SK-N-MC (cell line): Measurements from ENCODE around the gene ZNF462.

Experiments used
- DNase-seq: peaks from one replicate; pipeline ENCODE4 v3.0.0-alpha.2; 2011; ENCODE audit warnings: low read depth, low spot score
- H3K27ac ChIP-seq: fragments of 200-600 bp; sonication (generic); 2 replicates; pipeline ENCODE4 v1.5.1; 2016; ENCODE audit warnings: mixed run types
- H3K36me3 ChIP-seq: fragments of 200-600 bp; sonication (generic); 2 replicates; pipeline ENCODE4 v1.6.1; 2017; ENCODE audit warnings: antibody characterized with exemption, low read length, mixed read lengths; ENCODE audit not compliant: insufficient read depth
- H3K4me3 ChIP-seq: fragments of 200-600 bp; sonication (generic); 2 replicates; pipeline ENCODE4 v1.5.1; 2016
- H3K9ac ChIP-seq: fragments of 200-600 bp; sonication (generic); 2 replicates; pipeline ENCODE4 v1.8.0; 2017; ENCODE audit warnings: mixed run types, mixed read lengths; ENCODE audit not compliant: insufficient read length
- H3K9me3 ChIP-seq: fragments of 200-600 bp; sonication (generic); 2 replicates; pipeline ENCODE4 v1.6.1; 2017; ENCODE audit warnings: low read depth, mild to moderate bottlenecking, antibody characterized with exemption, low read length, moderate library complexity, mixed read lengths
- EZH2 ChIP-seq: fragments of 200-600 bp; sonication (generic); IDR thresholded peaks from one replicate; pipeline ENCODE4 v1.6.1; 2017; ENCODE audit warnings: antibody characterized with exemption
- FOXP2 ChIP-seq: optimal IDR thresholded peaks from 2 replicates; pipeline ENCODE3; 2011; ENCODE audit warnings: mild to moderate bottlenecking, moderate library complexity; ENCODE audit not compliant: insufficient read depth; ENCODE audit errors: extremely low read length, control extremely low read depth
- POLR2AphosphoS5 ChIP-seq: IDR thresholded peaks from 2 replicates; pipeline ENCODE4 v1.6.1; 2012; ENCODE audit warnings: mild to moderate bottlenecking, low read depth, low read length, borderline replicate concordance

The ZNF462 gene

GRCh38 chr9:106962122-106962521 is 99.2 kb downstream of the ZNF462 start:
- no peak overlapping the region for H3K4me3 ChIP-seq
- H3K36me3 ChIP-seq, result no peaks in the 10 kb centered on the region
- no peak for TF ChIP-seq POLR2AphosphoS5
- TF ChIP-seq FOXP2, result no peak
- no peak for TF ChIP-seq EZH2
- H3K9ac ChIP-seq, result no peak overlapping the region
- H3K27ac ChIP-seq, result no peak overlapping the region
- no peaks in the 10 kb centered on the region for H3K9me3 ChIP-seq
- no peak for DNase-seq

GRCh38 chr9:106962615-106963363 is 99.8 kb downstream of the ZNF462 start:
- TF ChIP-seq POLR2AphosphoS5, result no peak
- no peak for TF ChIP-seq FOXP2
- no peak for TF ChIP-seq EZH2
- Histone ChIP-seq H3K27ac (no peak overlapping the region), H3K4me3 (no peak overlapping the region), H3K36me3 (no peaks in the 10 kb centered on the region), H3K9me3 (no peaks in the 10 kb centered on the region), H3K9ac (no peak overlapping the region)
- no peak for DNase-seq

- DNase-seq, result no peak
- Histone ChIP-seq H3K27ac (no peak overlapping the region), H3K4me3 (no peak overlapping the region), H3K9me3 (no peaks in the 10 kb centered on the region), H3K36me3 (no peaks in the 10 kb centered on the region), H3K9ac (no peak overlapping the region)
- no peak for TF ChIP-seq EZH2
- TF ChIP-seq FOXP2, result no peak
- no peak for TF ChIP-seq POLR2AphosphoS5
Measured at GRCh38 chr9:106963684-106964083, 100.7 kb downstream of the ZNF462 start.

GRCh38 chr9:106964329-106964728 is 101.4 kb downstream of the ZNF462 start:
- TF ChIP-seq FOXP2 (no peak), POLR2AphosphoS5 (no peak), EZH2 (no peak)
- Histone ChIP-seq H3K27ac (no peak overlapping the region), H3K9ac (no peak overlapping the region), H3K9me3 (no peaks in the 10 kb centered on the region), H3K36me3 (no peaks in the 10 kb centered on the region), H3K4me3 (no peak overlapping the region)
- DNase-seq, result no peak

- H3K4me3 ChIP-seq, result no peak overlapping the region
- no peaks in the 10 kb centered on the region for H3K9me3 ChIP-seq
- H3K27ac ChIP-seq, result no peak overlapping the region
- DNase-seq, result no peak
- H3K36me3 ChIP-seq, result no peaks in the 10 kb centered on the region
- H3K9ac ChIP-seq, result no peak overlapping the region
- TF ChIP-seq POLR2AphosphoS5 (no peak), EZH2 (no peak), FOXP2 (no peak)
Measured at GRCh38 chr9:106964822-106965525, 102.0 kb downstream of the ZNF462 start.

- no peak for DNase-seq
- H3K9me3 ChIP-seq, result no peaks in the 10 kb centered on the region
- no peak overlapping the region for H3K4me3 ChIP-seq
- TF ChIP-seq POLR2AphosphoS5 (no peak), FOXP2 (no peak), EZH2 (no peak)
- no peak overlapping the region for H3K27ac ChIP-seq
- no peak overlapping the region for H3K9ac ChIP-seq
- no peaks in the 10 kb centered on the region for H3K36me3 ChIP-seq
Measured at GRCh38 chr9:106966481-106966880, 103.5 kb downstream of the ZNF462 start.

GRCh38 chr9:106969696-106970095 is 106.7 kb downstream of the ZNF462 start:
- Histone ChIP-seq H3K9ac (no peak overlapping the region), H3K9me3 (no peaks in the 10 kb centered on the region), H3K4me3 (no peak overlapping the region), H3K36me3 (no peaks in the 10 kb centered on the region), H3K27ac (no peak overlapping the region)
- DNase-seq, result no peak
- TF ChIP-seq POLR2AphosphoS5 (no peak), FOXP2 (no peak), EZH2 (no peak)

- no peaks in the 10 kb centered on the region for H3K9me3 ChIP-seq
- no peak overlapping the region for H3K27ac ChIP-seq
- DNase-seq, result no peak
- H3K36me3 ChIP-seq, result no peaks in the 10 kb centered on the region
- TF ChIP-seq POLR2AphosphoS5, result no peak
- no peak for TF ChIP-seq EZH2
- no peak for TF ChIP-seq FOXP2
- no peak overlapping the region for H3K9ac ChIP-seq
- no peak overlapping the region for H3K4me3 ChIP-seq
Measured at GRCh38 chr9:106970219-106970975, 107.4 kb downstream of the ZNF462 start.
